Colon (tissue), 2 donors: ENCODE data around the gene TBC1D3C.
"Not testable (repeated sequence)": the region's sequence is repeated elsewhere in the genome, so short reads cannot be mapped to it uniquely, and the experiment has no call there.

Experiments
- FAIRE-seq: peaks from 2 replicates; lab custom pipeline; 2012; peaks lifted over from hg19 to GRCh38; lab: Jason Lieb, UNC
- donor health status: control.
- donor health status: control.

TBC1D3C gene

GRCh38 chr17:38068534-38068933 lies at the start of gene TBC1D3C:
Gene TBC1D3C (minus strand): TSS chr17:38068634. CDS start chr17:38067066, 1,568 bp downstream.
- not testable (repeated sequence) for FAIRE-seq

GRCh38 chr17:38099262-38099661 lies 30.8 kb upstream of the TBC1D3C start:
- not testable (repeated sequence) for FAIRE-seq

DNA sequence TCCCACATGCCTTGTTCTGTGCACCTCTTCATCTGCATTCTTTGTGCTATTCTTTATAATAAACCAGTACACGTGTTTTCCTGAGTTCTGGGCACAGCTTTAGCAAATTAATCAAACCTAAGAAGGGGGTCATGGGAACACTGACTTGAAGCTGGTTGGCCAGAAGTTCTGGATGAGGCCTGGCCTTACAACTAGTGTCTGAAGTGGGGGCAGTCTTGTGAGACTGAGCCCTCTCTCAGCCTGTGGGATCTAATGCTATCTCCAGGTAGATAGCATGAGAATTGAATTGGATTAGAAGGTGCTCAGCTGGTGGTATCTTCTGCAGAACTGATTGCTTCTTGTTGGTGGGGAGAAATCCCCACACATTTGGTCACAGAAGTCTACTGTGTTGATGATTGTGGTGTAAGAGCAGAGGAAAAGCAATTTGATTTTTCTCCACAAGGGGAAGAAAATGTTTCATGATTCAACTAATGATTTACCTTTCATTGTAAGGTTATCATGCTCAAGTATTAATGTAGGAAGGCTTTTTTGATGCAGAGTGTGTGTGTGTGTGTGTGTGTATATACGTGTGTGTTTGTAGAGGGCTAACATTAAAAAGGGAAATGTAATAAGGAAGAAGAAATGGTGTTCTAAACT lies 25.7 kb upstream of the TBC1D3C start:
- not testable (repeated sequence) for FAIRE-seq

DNA sequence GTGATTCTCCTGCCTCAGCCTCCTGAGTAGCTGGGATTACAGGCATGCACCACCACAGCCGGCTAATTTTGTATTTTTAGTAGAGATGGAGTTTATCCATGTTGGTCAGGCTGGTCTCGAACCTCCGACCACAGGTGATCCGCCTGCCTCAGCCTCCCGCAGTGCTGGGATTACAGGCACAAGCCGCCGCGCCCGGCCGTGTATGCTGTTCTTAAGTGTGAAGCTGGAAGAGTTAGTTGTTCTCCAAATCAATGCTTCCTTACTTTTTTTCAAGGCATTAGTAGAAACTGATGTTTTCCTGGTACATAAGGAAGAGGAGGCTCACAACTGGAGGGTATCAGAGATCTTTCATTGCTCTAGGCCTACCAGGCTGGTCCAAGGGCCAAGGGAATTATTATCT lies 19.7 kb upstream of the TBC1D3C start:
- not testable (repeated sequence) for FAIRE-seq

- FAIRE-seq, result not testable (repeated sequence)
Measured at GRCh38 chr17:38087344-38087743, 18.9 kb upstream of the TBC1D3C start.
